ENCODE measurements around the gene ADRA1B. TPM values are rescaled to one million over a fixed set of nuclear protein-coding genes. Genes with fewer than 3 reads are reported as not detected.

The ADRA1B gene
- total and polyA plus RNA-seq, 2 donors (not counting 3 experiments of a cell fraction or from before 2014, with no cell fraction given) = 0.77 TPM; not detected in 1

GRCh38 chr5:159993194-159993593, 76.9 kb downstream of the ADRA1B start:
- Histone ChIP-seq H3K9ac (replicated peaks; ENCODE audit: extremely low read depth, insufficient read depth, low read length) (no peak overlapping the region), H3K9me1 (replicated peaks; ENCODE audit: control insufficient read depth, extremely low read depth, insufficient read depth, low read length) (no peaks in the 10 kb centered on the region), H4K20me1 (replicated peaks; ENCODE audit: control insufficient read depth, extremely low read depth, insufficient read depth, low read length) (no peaks in the 10 kb centered on the region), H3K79me2 (ENCODE audit: control insufficient read depth, insufficient read depth, low read length) (no peaks in the 10 kb centered on the region), H2AFZ (ENCODE audit: low read depth, low read length) (no peak overlapping the region), H3K27me3 (ENCODE audit: control insufficient read depth in 2 of 2, insufficient read depth in 2 of 2, low read length in 2 of 2) (peaks cover 6 to 16% of the 10 kb centered on the region in 2 experiments), H3K4me2 (ENCODE audit: insufficient read depth, low read length) (no peak overlapping the region), H3K36me3 (ENCODE audit: control insufficient read depth in 2 of 2, extremely low read depth in 1 of 2, insufficient read depth in 2 of 2, low read length in 2 of 2) (no peaks in the 10 kb centered on the region), H3K4me3 (replicated peaks in 1 of 3; ENCODE audit: insufficient read depth in 1 of 3, low read depth in 1 of 3, low read length in 3 of 3) (no peak overlapping the region), H3K4me1 (ENCODE audit: control insufficient read depth, extremely low read depth, insufficient read depth, low read length) (no peaks in the 10 kb centered on the region), H3K27ac (ENCODE audit: insufficient read depth, low read depth, low read length) (no peak overlapping the region), H3K9me3 (replicated peaks; ENCODE audit: control insufficient read depth, insufficient read depth, low read length) (no peaks in the 10 kb centered on the region)
- no TSS peak for BruUV-seq (replicated peaks)
- ChIA-PET POLR2A (no interaction called here), CTCF (interaction anchor here (1.5 kb wide), 1 partner anchor 11 kb away, joined by 3 read pairs; no protein-coding TSS in a partner anchor)
- TF ChIP-seq GATA2 (IDR thresholded peaks at IDR 0.05; ENCODE audit: insufficient read depth, insufficient read length, low read depth, low read length) (no peak), EZH2 (IDR thresholded peaks at IDR 0.05; ENCODE audit: borderline replicate concordance, low read depth, low read length, severe bottlenecking) (no peak), JUN (IDR thresholded peaks at IDR 0.05; ENCODE audit: borderline replicate concordance, insufficient read depth, insufficient read length, low read depth) (no peak), CTCF (IDR thresholded peaks at IDR 0.05; ENCODE audit: extremely low read depth in 1 of 2, insufficient read depth in 1 of 2, low read depth in 1 of 2, low read length in 2 of 2) (no peak), MYC (IDR thresholded peaks at IDR 0.05; ENCODE audit: low read depth, low read length) (no peak), FOS (IDR thresholded peaks at IDR 0.05; ENCODE audit: borderline replicate concordance, insufficient read depth, low read length) (no peak), POLR2A (IDR thresholded peaks at IDR 0.05; ENCODE audit: low read depth, low read length) (no peak), POLR2AphosphoS5 (IDR thresholded peaks at IDR 0.05; ENCODE audit: insufficient read depth, low read depth, low read length) (no peak), MAX (IDR thresholded peaks at IDR 0.05; ENCODE audit: insufficient read depth, insufficient read length) (no peak)
- FAIRE-seq (no peak), DNase-seq (ENCODE audit: low read depth, low spot score) (no peak)
- intact Hi-C loops (cut with micrococcal nuclease) = no loop called here
- dilution Hi-C loops (cut with MboI; ENCODE audit: extremely low pct_ligation_motif_present, low sequenced_read_pairs) = no loop called here
